ENCODE measurements around the gene RSAD2.
"Not testable (repeated sequence)": the region's sequence is repeated elsewhere in the genome, so short reads cannot be mapped to it uniquely, and the experiment has no call there.

GRCh38 chr2:6858466-6859027 is 19.0 kb upstream of the RSAD2 start:
- TF ChIP-seq CTCF (IDR thresholded peaks at IDR 0.05); POLR2A (IDR thresholded peaks at IDR 0.05; ENCODE audit: low read depth): not testable (repeated sequence)

All from esophagus muscularis mucosa (tissue), 3 donors.